NT2/D1 (cell line): ENCODE data around the gene SEL1L3.
"Not testable (repeated sequence)": the region's sequence is repeated elsewhere in the genome, so short reads cannot be mapped to it uniquely, and the experiment has no call there.

Experiments used
- DNase-seq: peaks from one replicate; pipeline ENCODE4 v3.0.0-alpha.2; 2011; ENCODE audit warnings: low read depth, low spot score
- H3K27me3 ChIP-seq: 2 replicates; pipeline ENCODE4 v1.6.0; 2011; ENCODE audit warnings: mild to moderate bottlenecking; ENCODE audit not compliant: insufficient read length, insufficient read depth
- H3K36me3 ChIP-seq: 2 replicates; pipeline ENCODE4 v1.6.1; 2011; ENCODE audit warnings: mild to moderate bottlenecking, low read length, mixed read lengths; ENCODE audit not compliant: insufficient read depth, insufficient read length
- H3K4me1 ChIP-seq: 2 replicates; pipeline ENCODE4 v1.5.1; 2011; ENCODE audit not compliant: insufficient read depth, insufficient read length
- H3K4me3 ChIP-seq: 2 replicates; pipeline ENCODE4 v1.5.1; 2011; ENCODE audit warnings: low read depth; ENCODE audit not compliant: insufficient read length
- H3K9ac ChIP-seq: 2 replicates; pipeline ENCODE4 v1.6.0; 2011; ENCODE audit warnings: low read depth; ENCODE audit not compliant: insufficient read length
- H3K9me3 ChIP-seq: 2 replicates; pipeline ENCODE4 v1.5.1; 2011; ENCODE audit warnings: mild to moderate bottlenecking, low read length; ENCODE audit not compliant: insufficient read depth
- SUZ12 ChIP-seq: IDR thresholded peaks from 2 replicates; pipeline ENCODE4 v1.6.1; 2011; ENCODE audit not compliant: insufficient read length, insufficient read depth; ENCODE audit errors: extremely low read depth
- YY1 ChIP-seq: IDR thresholded peaks from 2 replicates; pipeline ENCODE4 v1.6.1; 2011; ENCODE audit not compliant: insufficient read length, insufficient read depth
- ZNF274 ChIP-seq: IDR thresholded peaks from 2 replicates; pipeline ENCODE4 v1.6.1; 2011; ENCODE audit warnings: mild to moderate bottlenecking, low read depth, low read length

The SEL1L3 gene

GRCh38 chr4:25862411-25863346 is at the start of gene SEL1L3:
Gene SEL1L3, minus strand, starts transcription at chr4:25862988. Its CDS starts 152 bp downstream, at chr4:25862836.
- Histone ChIP-seq H3K27me3 (peaks cover 47% of the 10 kb centered on the region), H3K9ac (peak within 1 kb of the TSS; percentile 73), H3K4me1 (no peaks in the 10 kb centered on the region), H3K9me3 (no peaks in the 10 kb centered on the region), H3K36me3 (no peaks in the 10 kb centered on the region), H3K4me3 (peak within 1 kb of the TSS; percentile 63)
- DNase-seq: no peak
- TF ChIP-seq SUZ12 (no peak), YY1 (no peak), ZNF274 (no peak)

- Histone ChIP-seq H3K9me3 (peaks cover 22% of the 10 kb centered on the region), H3K27me3 (peaks cover 13% of the 10 kb centered on the region), H3K4me1 (no peaks in the 10 kb centered on the region), H3K36me3 (no peaks in the 10 kb centered on the region), H3K9ac (no peak overlapping the region), H3K4me3 (no peak overlapping the region)
- TF ChIP-seq YY1 (no peak), ZNF274 (no peak), SUZ12 (no peak)
- no peak for DNase-seq
Observed at GRCh38 chr4:25911356-25911755, 48.6 kb upstream of the SEL1L3 start.

GRCh38 chr4:25908491-25908901 is 45.7 kb upstream of the SEL1L3 start:
- H3K36me3 ChIP-seq: no peaks in the 10 kb centered on the region
- no peaks in the 10 kb centered on the region for H3K4me1 ChIP-seq
- H3K9me3 ChIP-seq: peaks cover 22% of the 10 kb centered on the region
- peaks cover 11% of the 10 kb centered on the region for H3K27me3 ChIP-seq
- no peak overlapping the region for H3K9ac ChIP-seq
- no peak for TF ChIP-seq YY1
- TF ChIP-seq SUZ12: no peak
- TF ChIP-seq ZNF274: no peak
- DNase-seq: no peak
- no peak overlapping the region for H3K4me3 ChIP-seq

- H3K4me1 ChIP-seq, H3K36me3 ChIP-seq, H3K9ac ChIP-seq, H3K4me3 ChIP-seq, DNase-seq, H3K27me3 ChIP-seq: not testable (repeated sequence)
- peaks cover 22% of the 10 kb centered on the region for H3K9me3 ChIP-seq
Observed at GRCh38 chr4:25906113-25906512, 43.3 kb upstream of the SEL1L3 start.

- H3K36me3 ChIP-seq: no peaks in the 10 kb centered on the region
- no peaks in the 10 kb centered on the region for H3K4me1 ChIP-seq
- H3K9me3 ChIP-seq: peaks cover 17% of the 10 kb centered on the region
- no peak overlapping the region for H3K4me3 ChIP-seq
- no peaks in the 10 kb centered on the region for H3K27me3 ChIP-seq
- no peak for TF ChIP-seq YY1
- no peak for TF ChIP-seq SUZ12
- DNase-seq: no peak
- H3K9ac ChIP-seq: no peak overlapping the region
Observed at GRCh38 chr4:25905371-25905770, 42.6 kb upstream of the SEL1L3 start.

GRCh38 chr4:25904748-25905082 is 41.9 kb upstream of the SEL1L3 start:
- Histone ChIP-seq H3K4me3 (no peak overlapping the region), H3K9me3 (peaks cover 12% of the 10 kb centered on the region), H3K9ac (no peak overlapping the region), H3K36me3 (no peaks in the 10 kb centered on the region), H3K4me1 (no peaks in the 10 kb centered on the region), H3K27me3 (no peaks in the 10 kb centered on the region)
- no peak for DNase-seq
- TF ChIP-seq YY1 (no peak), ZNF274 (no peak), SUZ12 (no peak)

GRCh38 chr4:25903900-25904747 is 41.3 kb upstream of the SEL1L3 start:
- H3K9me3 ChIP-seq: peaks cover 6% of the 10 kb centered on the region; the same call in 1 of the 2 replicates
- H3K27me3 ChIP-seq: no peaks in the 10 kb centered on the region
- no peaks in the 10 kb centered on the region for H3K36me3 ChIP-seq
- H3K9ac ChIP-seq: no peak overlapping the region
- TF ChIP-seq YY1 (no peak), SUZ12 (no peak), ZNF274 (no peak)
- DNase-seq: no peak
- H3K4me1 ChIP-seq: no peaks in the 10 kb centered on the region
- no peak overlapping the region for H3K4me3 ChIP-seq
